Prostate gland (tissue), 2 donors: Measurements from ENCODE around the gene EXOSC9. TPM values are rescaled to one million over a fixed set of nuclear protein-coding genes. Genes with fewer than 3 reads are reported as not detected.
"Not testable (repeated sequence)": the region's sequence is repeated elsewhere in the genome, so short reads cannot be mapped to it uniquely, and the experiment has no call there.

Experiments used
- DNase-seq: peaks from one replicate; pipeline ENCODE4 v3.0.0-alpha.2; 2019; ENCODE audit warnings: low spot score
- H3K27ac ChIP-seq, 2 donors: fragments of 200-600 bp; sonication (generic); 2 replicates each; pipeline ENCODE4 v1.5.1; 2017 to 2019
- H3K27me3 ChIP-seq: fragments of 200-600 bp; sonication (generic); replicated peaks from 2 replicates; pipeline ENCODE4 v1.5.1; 2019; ENCODE audit not compliant: insufficient read depth
- H3K36me3 ChIP-seq, 2 donors: fragments of 200-600 bp; sonication (generic); 1 replicate in 1 of 2; 2 replicates in 1 of 2; pipeline versions ENCODE4 v1.5.1 to v1.8.1; 2017 to 2019
- H3K4me1 ChIP-seq: fragments of 200-600 bp; sonication (generic); replicated peaks from 2 replicates; pipeline ENCODE4 v1.5.1; 2019
- H3K4me3 ChIP-seq, 2 donors: fragments of 200-600 bp; sonication (generic); 2 replicates each; pipeline ENCODE4 v1.5.1; 2017 to 2019
- H3K9me3 ChIP-seq: fragments of 200-600 bp; sonication (generic); 2 replicates; pipeline ENCODE4 v1.5.1; 2017
- POLR2A ChIP-seq: fragments of 450-650 bp; IDR thresholded peaks from one replicate; pipeline ENCODE4 v1.6.1; 2016; ENCODE audit warnings: antibody characterized with exemption, mild to moderate bottlenecking
- POLR2AphosphoS5 ChIP-seq: sonication (generic); formaldehyde crosslinking; IDR thresholded peaks from one replicate; pipeline ENCODE4 v1.6.1; 2017; ENCODE audit warnings: antibody characterized with exemption
- WGBS: methylation state at CpG from one replicate; pipeline ENCODE4 v1.1.5; 2018; 5-methylcytosine and 5-hydroxymethylcytosine counted together
- intact Hi-C: fragments of 100-400 bp; cut with DNase I; formaldehyde crosslinking; loops from one replicate; pipeline ENCODE4 v1.14.2; 2022
- total RNA-seq, 2 donors: library from RNA; depleted of rRNA; stranded (reverse); fragments of >200 nt; gene quantifications; one replicate each; pipeline ENCODE4 v1.1.0, GENCODE V29; 2016
- TF ChIP-seq, protein P1 (sequence below), 4 experiments: fragments of 200-600 bp in 2 of 4; fragments of 450-650 bp in 2 of 4; sonication (generic) in 2 of 4; IDR thresholded peaks; 1 replicate in 3 of 4; 2 replicates in 1 of 4; pipeline ENCODE4 v1.5.1; 2016 to 2019; ENCODE audit warnings: antibody characterized with exemption in 4 of 4, mild to moderate bottlenecking in 2 of 4, moderate library complexity in 2 of 4

The EXOSC9 gene, protein sequence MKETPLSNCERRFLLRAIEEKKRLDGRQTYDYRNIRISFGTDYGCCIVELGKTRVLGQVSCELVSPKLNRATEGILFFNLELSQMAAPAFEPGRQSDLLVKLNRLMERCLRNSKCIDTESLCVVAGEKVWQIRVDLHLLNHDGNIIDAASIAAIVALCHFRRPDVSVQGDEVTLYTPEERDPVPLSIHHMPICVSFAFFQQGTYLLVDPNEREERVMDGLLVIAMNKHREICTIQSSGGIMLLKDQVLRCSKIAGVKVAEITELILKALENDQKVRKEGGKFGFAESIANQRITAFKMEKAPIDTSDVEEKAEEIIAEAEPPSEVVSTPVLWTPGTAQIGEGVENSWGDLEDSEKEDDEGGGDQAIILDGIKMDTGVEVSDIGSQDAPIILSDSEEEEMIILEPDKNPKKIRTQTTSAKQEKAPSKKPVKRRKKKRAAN
- total RNA-seq, result 10 to 100 TPM; 17.1 to 40.1 TPM

DNA sequence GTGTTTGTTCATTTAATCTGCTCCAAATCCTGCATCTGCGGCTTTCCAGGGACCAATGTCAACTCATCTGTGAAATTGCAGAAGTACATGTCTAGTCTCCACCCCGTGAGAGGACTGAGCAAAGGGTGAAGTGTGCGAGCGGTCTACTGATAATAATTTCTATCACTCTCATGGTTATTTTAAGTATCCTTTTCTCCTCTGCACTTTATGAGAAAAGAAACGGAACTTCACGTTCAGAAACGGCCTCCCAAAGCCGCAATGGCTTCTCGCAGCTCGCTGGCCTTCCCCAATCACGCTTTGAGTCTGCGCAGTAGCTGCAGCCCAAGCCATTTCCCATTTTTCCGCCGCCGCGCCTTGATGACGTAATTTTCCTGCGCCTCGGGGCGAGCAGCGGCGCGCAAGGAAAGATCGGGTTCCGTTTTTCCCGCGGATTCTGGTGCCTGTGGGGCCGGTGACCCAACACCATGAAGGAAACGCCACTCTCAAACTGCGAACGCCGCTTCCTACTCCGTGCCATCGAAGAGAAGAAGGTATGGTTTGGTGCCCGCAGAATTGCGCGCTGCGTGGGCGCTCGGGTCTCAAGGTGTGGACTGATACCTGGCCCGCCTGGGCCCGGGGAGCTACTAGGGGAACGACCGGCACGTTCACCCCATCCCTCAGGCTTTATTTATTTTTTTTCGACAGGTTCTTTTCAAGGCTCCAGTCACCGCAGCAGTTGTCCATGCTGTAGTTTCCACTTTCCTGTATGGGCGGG lies at the start of gene EXOSC9:
Gene EXOSC9 (plus strand): TSS at position 363 of the 754 bp plus-strand sequence. CDS start 102 bp downstream, at position 465.
- intact Hi-C loops, result no loop called here
- peak; percentile 85 for DNase-seq
- Histone ChIP-seq H3K9me3 (no peaks in the 10 kb centered on the region), H3K36me3 (no peaks in the 10 kb centered on the region), H3K4me3 (peak within 1 kb of the TSS; percentile 68 to 77), H3K27me3 (no peaks in the 10 kb centered on the region), H3K4me1 (no peaks in the 10 kb centered on the region), H3K27ac (peak within 1 kb of the TSS; percentile 78 to 81)
- TF ChIP-seq, protein P1, sequence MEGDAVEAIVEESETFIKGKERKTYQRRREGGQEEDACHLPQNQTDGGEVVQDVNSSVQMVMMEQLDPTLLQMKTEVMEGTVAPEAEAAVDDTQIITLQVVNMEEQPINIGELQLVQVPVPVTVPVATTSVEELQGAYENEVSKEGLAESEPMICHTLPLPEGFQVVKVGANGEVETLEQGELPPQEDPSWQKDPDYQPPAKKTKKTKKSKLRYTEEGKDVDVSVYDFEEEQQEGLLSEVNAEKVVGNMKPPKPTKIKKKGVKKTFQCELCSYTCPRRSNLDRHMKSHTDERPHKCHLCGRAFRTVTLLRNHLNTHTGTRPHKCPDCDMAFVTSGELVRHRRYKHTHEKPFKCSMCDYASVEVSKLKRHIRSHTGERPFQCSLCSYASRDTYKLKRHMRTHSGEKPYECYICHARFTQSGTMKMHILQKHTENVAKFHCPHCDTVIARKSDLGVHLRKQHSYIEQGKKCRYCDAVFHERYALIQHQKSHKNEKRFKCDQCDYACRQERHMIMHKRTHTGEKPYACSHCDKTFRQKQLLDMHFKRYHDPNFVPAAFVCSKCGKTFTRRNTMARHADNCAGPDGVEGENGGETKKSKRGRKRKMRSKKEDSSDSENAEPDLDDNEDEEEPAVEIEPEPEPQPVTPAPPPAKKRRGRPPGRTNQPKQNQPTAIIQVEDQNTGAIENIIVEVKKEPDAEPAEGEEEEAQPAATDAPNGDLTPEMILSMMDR (IDR thresholded peaks at IDR 0.05), result no peak
- TF ChIP-seq POLR2AphosphoS5, result peak; percentile 99
- peak; percentile 72 for TF ChIP-seq POLR2A
- under 1% methylated on average over 48 of the region's 48 CpGs for WGBS

DNA sequence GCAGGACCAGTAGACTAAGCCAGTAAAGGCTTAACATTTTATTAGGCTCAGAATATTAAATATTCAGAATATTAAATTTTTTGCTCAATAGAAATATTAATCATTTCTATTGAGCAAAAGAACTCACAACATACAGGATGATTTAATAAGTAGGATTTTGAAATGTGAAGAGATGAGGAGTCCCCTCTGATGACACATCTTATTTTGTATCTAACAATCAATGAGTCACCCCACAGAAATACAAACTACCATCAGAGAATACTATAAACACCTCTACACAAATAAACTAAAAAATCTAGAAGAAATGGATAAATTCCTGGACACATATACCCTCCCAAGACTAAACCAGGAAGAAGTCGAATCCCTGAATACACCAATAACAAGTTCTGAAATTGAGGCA lies 49.0 kb upstream of the EXOSC9 start:
- H3K27ac ChIP-seq, H3K9me3 ChIP-seq, intact Hi-C loops, H3K27me3 ChIP-seq, H3K36me3 ChIP-seq, DNase-seq, H3K4me1 ChIP-seq, H3K4me3 ChIP-seq: not testable (repeated sequence)
- 96% methylated on average over 1 of the region's 1 CpG for WGBS

DNA sequence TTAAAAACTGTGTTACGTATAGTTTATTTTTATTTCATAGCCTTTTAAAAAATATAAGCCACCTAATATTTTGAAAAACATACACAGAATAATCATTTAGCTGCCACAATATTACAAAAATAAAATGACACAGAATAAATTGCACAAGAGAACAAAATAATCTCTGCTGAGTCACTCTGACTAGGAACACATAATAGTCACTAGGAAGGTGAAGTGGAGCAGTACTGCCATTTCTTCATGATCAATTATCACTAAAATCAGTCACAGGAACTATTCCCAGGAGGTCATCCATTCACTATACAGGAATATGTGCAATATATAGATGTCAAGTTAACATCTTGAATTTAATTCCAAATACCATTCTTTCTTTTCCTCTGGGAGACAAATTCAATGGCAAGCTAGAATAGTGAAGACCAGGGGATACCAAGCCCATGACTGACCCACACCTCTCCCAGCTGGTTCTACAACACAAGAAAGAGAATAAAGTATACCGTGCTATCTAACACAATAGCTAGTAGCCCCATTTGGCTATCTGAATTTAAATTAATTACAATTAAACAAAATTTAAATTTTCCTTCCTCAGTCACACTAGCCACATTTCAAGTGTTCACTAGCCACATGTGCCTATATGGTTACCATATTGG lies 42.1 kb upstream of the EXOSC9 start:
- no peak for DNase-seq
- no peak for TF ChIP-seq POLR2AphosphoS5
- TF ChIP-seq, protein P1 (IDR thresholded peaks at IDR 0.05), result no peak
- TF ChIP-seq POLR2A, result no peak
- 63% methylated on average over 2 of the region's 2 CpGs for WGBS
- intact Hi-C loops, result no loop called here
- no peaks in the 10 kb centered on the region for H3K9me3 ChIP-seq
- H3K4me3 ChIP-seq, result no peak overlapping the region
- no peaks in the 10 kb centered on the region for H3K27me3 ChIP-seq
- no peaks in the 10 kb centered on the region for H3K4me1 ChIP-seq
- no peak overlapping the region for H3K27ac ChIP-seq
- H3K36me3 ChIP-seq, result no peaks in the 10 kb centered on the region

DNA sequence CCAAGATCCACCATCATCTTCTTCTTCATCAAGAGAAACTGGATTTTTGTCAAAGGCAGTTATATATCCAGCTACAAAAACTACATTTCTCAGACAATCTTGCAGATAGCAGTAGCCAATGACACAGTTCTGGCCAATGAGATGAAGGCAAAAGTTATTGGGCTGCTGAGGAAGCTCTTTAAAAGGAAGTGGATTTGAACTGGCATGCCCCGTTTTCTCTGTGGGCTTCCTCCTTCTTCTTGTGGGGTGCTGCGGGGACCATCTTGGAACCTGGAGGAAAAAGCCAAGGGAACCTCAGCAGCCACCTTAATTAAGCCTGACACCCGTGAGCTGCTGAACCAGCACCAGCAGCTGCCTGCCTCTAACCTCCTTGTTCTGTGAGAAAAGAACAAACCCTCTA lies 40.9 kb upstream of the EXOSC9 start:
- Histone ChIP-seq H3K36me3 (no peaks in the 10 kb centered on the region), H3K9me3 (no peaks in the 10 kb centered on the region), H3K27ac (no peak overlapping the region), H3K4me3 (no peak overlapping the region), H3K4me1 (peaks cover 2% of the 10 kb centered on the region), H3K27me3 (peaks cover 5% of the 10 kb centered on the region)
- no peak for TF ChIP-seq POLR2AphosphoS5
- TF ChIP-seq, protein P1 (IDR thresholded peaks at IDR 0.05), result no peak
- no peak for TF ChIP-seq POLR2A
- WGBS, result 49% methylated on average over 3 of the region's 3 CpGs
- intact Hi-C loops, result no loop called here
- DNase-seq, result no peak

DNA sequence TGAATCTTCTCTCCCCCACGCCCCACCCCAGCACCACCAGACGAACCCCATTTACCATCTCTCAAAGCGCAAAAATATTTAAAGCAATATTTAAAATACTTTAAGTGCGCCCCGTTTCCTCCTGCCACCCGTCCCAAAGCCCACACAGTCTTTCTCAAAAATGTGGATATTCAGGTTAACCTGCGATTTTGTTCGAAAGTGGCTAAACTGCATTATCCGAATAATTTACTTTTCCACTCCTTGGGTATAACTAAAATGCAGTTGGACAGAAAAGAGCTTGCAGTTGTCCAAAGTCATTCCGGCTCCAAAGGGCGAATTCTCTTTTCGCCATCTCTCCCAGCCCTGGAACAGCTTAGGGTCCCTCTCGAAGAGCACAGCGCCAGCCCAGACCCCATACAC lies 36.8 kb upstream of the EXOSC9 start:
- Histone ChIP-seq H3K27ac (no peak overlapping the region), H3K36me3 (no peaks in the 10 kb centered on the region), H3K27me3 (peaks cover 9% of the 10 kb centered on the region), H3K4me1 (peaks cover 2% of the 10 kb centered on the region), H3K4me3 (no peak overlapping the region), H3K9me3 (no peaks in the 10 kb centered on the region)
- no peak for TF ChIP-seq POLR2A
- no peak for TF ChIP-seq POLR2AphosphoS5
- TF ChIP-seq, protein P1 (IDR thresholded peaks at IDR 0.05), result no peak
- 26% methylated on average over 14 of the region's 14 CpGs for WGBS
- no peak for DNase-seq
- intact Hi-C loops, result no loop called here
